Upper lobe of right lung (tissue), 1 donor: ENCODE measurements around the gene POTEB3. TPM values are rescaled to one million over a fixed set of nuclear protein-coding genes. Genes with fewer than 3 reads are reported as not detected.

ENCODE experiments used
- microRNA-seq: library from miRNA; unstranded; fragments of <30 nt; microRNA quantifications from one replicate; pipeline ENCODE4 v1.2.0, GENCODE V29; 2020; ENCODE audit warnings: borderline microRNAs expressed
- total RNA-seq: library from RNA; stranded (reverse); fragmentation: NEBNext Ultra II Directional; extraction: Animal tissue kit (Norgen Biotek cat#: 25700); gene quantifications from one replicate; pipeline ENCODE4 v1.2.1, GENCODE V29; 2021
- donor health status: DM: no; HTN: yes; CAD: no; lungs with severe emphysema.

Gene POTEB3
- total RNA-seq, 1 donor from 2014 or later: not detected

Small RNA genes lying within 50 kb of the gene (microRNA-seq; reads per million reads assigned to microRNA genes)
- gene MIR3118-3: not detected
